GM12864 (cell line): Measurements from ENCODE around the gene DUSP7.

Experiments used
- DNase-seq: peaks from one replicate; pipeline ENCODE4 v3.0.0-alpha.2; 2011; ENCODE audit warnings: low read depth
- H3K4me3 ChIP-seq: 2 replicates; pipeline ENCODE4 v1.5.1; 2011; ENCODE audit warnings: mild to moderate bottlenecking, low read depth, low read length, control low read depth
- TF ChIP-seq, protein P1 (sequence below): IDR thresholded peaks from 2 replicates; pipeline ENCODE4 v1.5.1; 2011; ENCODE audit warnings: low read depth, mild to moderate bottlenecking, moderate library complexity, low read length, control low read depth, inconsistent platforms; ENCODE audit errors: missing control alignments

The DUSP7 gene

DNA sequence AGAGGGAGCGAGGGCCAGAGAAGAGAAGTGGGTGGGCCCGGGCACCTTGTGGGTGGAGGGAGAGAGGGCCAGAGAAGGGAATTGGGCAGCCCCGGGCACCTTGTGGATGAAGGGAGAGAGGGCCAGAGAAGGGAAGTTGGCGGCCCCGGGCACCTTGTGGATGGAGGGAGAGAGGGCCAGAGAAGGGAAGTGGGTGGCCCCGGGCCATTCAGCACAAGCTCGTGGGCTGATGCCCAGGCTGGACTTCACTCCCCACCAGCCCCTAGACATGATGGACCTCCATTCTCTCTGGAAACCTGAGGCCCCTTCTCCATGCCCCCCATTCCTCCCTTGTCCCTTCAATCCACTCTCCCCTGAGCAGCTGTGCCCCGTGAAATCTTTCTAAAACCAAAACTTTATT is 15.8 kb downstream of the DUSP7 start:
- no peak for DNase-seq
- no peak overlapping the region for H3K4me3 ChIP-seq
- TF ChIP-seq, protein P1, sequence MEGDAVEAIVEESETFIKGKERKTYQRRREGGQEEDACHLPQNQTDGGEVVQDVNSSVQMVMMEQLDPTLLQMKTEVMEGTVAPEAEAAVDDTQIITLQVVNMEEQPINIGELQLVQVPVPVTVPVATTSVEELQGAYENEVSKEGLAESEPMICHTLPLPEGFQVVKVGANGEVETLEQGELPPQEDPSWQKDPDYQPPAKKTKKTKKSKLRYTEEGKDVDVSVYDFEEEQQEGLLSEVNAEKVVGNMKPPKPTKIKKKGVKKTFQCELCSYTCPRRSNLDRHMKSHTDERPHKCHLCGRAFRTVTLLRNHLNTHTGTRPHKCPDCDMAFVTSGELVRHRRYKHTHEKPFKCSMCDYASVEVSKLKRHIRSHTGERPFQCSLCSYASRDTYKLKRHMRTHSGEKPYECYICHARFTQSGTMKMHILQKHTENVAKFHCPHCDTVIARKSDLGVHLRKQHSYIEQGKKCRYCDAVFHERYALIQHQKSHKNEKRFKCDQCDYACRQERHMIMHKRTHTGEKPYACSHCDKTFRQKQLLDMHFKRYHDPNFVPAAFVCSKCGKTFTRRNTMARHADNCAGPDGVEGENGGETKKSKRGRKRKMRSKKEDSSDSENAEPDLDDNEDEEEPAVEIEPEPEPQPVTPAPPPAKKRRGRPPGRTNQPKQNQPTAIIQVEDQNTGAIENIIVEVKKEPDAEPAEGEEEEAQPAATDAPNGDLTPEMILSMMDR, result no peak

DNA sequence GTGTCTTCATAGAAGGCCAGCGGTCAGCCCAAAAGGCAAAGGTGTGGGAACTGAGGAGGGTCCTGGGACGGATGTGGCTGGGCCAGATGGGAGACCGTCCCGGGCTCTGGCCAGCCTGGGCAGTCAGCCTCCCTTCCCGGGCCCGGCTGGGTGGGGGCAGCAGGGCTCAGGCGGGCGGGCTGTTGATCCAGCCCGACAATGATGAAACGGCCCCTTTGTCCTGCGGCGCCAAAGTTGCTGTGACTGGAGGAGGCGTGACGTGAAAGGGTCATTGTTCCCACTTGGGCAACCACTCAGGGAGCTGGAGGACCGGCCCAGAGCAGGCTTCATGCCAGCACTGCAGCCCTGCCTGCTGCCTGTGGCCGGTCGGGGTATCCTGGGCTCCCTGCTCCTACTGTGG is 16.5 kb downstream of the DUSP7 start:
- TF ChIP-seq, protein P1, result no peak
- no peak overlapping the region for H3K4me3 ChIP-seq
- no peak for DNase-seq

DNA sequence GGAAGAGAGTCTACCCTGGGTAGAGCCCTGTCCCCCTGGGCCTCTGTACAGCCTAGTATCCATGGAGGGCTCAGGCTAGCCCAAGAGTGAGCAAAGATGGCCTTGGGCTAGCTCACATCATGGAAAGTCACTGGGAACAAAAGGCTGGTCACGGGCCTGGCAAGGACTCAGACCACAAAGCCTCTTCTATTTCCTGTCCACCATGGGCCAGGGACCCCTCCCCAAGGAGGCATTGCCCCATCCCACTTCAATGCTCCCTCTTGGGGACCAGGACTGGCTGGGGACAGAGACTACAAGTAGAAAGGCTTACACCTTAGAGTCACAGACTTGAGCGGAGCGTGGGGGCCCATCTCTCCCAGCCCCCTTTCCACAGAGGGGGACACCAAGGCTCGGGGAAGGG is 16.9 kb downstream of the DUSP7 start:
- no peak for DNase-seq
- TF ChIP-seq, protein P1, result no peak
- no peak overlapping the region for H3K4me3 ChIP-seq

DNA sequence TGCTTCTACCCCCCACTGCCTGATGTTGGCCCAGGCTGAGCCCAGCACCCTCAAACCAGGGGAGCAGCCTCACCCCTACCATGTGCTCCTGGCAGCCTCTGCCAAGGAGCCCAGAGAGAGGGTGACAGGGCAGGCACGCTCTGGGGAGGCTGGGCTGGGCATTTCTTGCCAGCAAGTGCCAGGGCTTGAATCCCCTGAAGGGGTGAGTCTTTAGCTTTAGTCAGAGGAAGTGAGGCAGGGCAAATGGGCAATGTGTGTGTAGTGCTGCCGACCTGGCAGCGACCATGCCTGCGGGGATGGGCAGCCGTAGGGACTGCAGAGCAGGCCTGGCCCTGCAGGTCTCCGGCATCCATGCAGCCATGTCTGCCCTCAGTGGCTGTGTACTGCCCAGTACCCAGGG is 18.1 kb downstream of the DUSP7 start:
- TF ChIP-seq, protein P1, result no peak
- H3K4me3 ChIP-seq, result no peak overlapping the region
- no peak for DNase-seq

DNA sequence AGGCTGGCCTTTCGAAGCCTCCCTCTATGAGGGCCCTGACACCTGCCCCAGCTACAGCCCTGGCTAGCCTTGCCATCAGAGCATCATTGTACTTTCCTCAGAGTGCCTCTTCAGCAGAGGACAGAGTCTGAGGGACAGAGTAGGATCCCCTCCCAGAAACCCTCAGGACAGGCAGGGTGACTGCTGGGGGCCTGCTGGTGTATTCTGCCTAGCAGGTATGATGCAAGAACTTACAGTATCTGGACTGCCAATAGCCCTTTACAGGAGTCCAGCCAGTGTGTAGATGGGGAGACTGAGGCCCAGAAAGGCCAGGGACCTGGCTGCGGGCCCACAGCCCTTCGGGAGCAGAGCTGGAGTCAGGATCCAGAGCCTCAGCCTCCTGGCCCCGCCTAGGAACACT is 19.1 kb downstream of the DUSP7 start:
- TF ChIP-seq, protein P1, result no peak
- DNase-seq, result no peak

DNA sequence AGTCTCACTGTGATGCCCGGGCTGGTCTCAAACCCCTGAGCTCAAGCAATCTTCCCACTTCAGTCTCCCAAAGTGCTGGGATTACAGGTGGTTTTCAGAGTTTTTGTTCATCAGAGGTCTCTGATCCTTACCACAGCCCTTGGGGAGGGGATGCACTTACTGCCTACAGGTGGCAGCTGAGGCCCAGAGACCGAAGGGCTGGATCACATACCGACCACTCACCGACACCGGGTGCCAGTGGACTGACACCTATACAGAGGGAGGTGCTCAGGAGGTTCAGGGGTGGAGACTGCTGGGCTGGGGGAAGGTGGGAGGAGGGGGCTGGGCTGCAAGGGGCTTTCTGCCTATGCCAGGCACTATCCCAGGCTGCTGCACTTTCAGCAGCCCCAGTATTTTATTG is 19.5 kb downstream of the DUSP7 start:
- TF ChIP-seq, protein P1, result no peak
- DNase-seq, result no peak
- H3K4me3 ChIP-seq, result no peak overlapping the region

More for the DNA sequence above, 19.1 kb downstream of the DUSP7 start:
- H3K4me3 ChIP-seq, result no peak overlapping the region

DNA sequence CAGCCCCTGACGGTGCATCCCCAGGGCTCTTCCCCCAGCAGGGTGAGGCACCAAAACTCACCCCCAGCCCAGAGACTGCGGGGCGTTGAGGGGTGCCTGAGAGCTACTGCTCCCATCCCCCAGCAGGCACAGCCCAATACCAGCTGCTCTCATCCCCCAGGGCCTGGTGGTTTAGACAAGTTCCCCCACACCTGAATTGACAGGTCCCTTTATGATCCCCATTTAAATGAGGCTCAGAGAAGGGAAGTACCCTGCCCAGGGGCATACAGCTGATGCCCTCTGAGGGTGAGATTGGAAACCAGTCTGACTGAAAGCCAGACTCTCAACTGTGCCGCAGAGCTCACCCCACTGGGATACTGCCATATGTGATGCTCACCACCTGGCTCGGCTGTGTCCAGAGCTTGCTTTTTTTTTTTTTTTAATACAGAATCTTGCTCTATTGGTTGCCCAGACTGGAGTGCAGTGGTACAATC is 20.1 kb downstream of the DUSP7 start:
- no peak overlapping the region for H3K4me3 ChIP-seq
- TF ChIP-seq, protein P1, result no peak
- DNase-seq, result no peak
